Measurements from ENCODE around the gene ATP8A1.
"Not testable (repeated sequence)": the region's sequence is repeated elsewhere in the genome, so short reads cannot be mapped to it uniquely, and the experiment has no call there.

The ATP8A1 gene

DNA sequence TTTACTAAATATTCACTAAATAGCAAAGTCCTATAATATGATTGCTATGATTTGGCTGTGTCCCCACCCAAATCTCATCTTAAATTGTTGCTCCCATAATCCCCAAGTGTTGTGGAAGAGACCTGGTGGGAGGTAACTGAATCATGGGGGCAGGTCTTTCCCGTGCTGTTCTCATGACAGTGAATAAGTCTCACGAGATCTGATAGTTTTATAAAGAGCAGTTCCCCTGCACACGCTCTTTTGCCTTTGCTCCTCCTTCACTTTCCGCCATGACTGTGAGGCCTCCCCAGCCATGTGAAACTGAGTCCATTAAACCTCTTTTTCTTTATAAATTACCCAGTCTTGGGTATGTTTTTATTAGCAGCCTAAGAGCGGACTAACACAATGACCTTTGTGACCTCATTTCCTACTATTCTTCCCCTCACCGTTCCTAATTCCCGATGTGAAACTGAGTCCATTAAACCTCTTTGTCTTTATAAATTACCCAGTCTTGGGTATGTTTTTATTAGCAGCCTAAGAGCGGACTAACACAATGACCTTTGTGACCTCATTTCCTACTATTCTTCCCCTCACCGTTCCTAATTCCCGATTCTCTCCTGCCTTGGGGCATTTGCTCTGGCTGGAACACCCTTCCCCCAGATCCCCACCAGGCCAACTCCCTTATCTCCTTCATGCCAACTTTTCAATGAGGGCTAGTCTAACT is 4.2 kb downstream of the ATP8A1 start:
- DNase-seq: not testable (repeated sequence)

DNA sequence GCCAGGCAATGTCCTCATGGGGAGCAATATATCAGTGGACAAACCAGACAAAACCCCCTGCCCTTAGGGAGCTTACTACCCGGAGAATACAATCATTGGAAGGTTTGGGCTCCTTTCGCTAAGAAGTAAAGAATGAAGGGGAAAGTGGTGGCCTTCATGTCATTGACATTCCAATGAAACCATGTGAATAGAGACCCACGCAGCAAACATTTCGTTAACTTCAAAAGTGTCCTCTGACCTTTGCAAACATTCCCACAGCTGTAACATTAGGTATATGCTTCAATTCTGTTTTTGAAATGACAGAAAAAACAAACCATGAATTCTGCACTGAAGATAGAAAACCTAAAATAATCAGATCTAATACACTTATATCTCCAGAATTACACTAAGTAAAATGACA is 7.0 kb downstream of the ATP8A1 start:
- no peak for DNase-seq

DNA sequence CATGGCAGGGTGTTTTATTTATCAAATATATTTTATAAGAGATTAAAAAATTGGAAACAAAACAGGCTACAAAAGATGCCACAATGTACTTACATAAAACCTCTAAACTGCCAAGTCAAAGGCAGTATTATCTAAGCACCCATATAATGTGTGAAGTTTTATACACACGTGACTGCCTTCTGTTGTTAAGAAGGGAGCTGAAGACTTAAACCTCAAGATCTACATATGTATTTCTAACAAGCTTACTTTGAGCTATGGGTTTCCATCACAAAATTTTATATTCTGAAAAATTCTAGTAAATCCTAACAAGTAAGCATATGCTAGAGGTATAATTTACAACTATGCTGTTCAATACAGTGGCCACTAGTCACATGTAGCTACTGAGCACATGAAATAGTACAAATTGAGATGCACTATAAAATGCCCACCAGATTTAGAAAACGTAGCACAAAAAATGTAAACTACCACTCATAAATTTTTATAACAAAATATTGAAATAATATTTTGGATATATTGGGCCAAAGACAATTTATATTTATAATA is 9.8 kb downstream of the ATP8A1 start:
- no peak for DNase-seq

DNA sequence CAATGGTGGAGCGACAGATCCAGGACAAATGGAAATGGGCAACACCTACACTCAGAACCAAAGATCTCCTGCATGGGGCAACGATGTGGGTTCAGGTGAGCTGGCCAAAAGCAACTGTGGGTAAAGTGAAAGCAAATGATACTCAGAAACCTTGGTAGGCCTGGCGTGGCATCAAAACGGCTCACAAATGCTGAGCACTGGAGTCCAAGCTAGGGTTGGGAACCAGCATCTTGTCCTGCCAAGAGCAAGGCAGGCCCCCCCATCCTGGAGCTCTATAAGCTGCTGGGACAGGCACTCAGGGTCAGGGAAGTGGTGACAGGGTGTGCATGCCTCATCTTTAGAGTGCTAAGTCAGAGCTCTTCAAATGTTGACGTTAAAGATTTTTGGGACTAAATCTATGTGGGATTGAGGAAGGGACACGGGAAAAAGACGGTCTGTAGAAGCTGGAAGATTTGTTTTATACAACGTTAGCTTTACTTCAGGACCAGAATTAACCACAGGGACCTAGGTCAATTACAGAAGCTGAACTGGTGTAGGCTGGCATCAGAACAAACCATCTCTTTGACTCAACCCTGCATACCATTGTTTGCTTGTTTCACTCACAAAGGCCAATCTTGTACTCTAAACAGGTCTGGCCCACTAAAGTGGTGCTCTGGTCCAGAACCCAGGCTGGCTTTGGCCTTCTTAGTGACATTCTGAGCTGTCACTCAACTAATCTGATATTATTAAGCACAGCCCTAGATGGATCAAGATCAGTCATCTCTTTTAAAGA is 10.7 kb downstream of the ATP8A1 start:
- DNase-seq: peak in 5 of 58 donors; percentile 5 to 27 (median 17)

DNA sequence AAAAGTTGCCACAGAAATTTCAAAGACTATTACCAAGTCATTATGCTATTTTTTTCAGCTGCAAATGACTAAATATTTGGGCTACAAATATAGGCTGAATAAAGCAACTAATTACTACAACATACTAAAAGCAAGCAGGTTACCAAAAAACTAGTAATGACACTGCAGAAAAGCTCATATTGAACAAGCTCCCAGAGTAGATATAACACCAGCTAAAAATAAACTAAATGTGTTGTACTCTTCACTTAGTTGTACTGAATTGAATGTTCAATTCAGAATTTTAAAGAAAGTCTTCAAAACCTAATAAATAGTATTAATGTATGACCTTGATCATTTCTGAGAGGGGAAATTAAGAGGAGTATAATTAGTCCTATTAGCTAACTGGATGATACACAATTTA is 12.0 kb downstream of the ATP8A1 start:
- DNase-seq: no peak

DNA sequence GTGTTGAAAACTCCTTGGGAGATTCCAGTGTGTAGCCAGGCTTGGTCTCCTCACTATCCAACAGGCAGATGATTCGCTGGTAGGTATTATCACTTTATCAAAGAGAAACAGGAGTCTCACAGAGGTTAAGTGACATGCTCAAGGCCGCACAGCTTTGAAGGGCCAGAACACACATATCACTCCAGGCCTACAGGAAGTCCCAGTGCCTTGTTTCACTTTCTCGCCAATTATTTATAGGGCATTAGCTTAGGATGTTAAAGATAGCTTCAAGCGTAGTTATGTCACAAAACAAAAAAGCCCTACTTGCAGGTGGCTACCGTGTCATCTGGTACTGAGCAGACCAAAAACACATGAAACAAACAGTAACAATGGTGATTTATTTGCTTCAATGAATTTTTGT is 13.2 kb downstream of the ATP8A1 start:
- no peak for DNase-seq

DNA sequence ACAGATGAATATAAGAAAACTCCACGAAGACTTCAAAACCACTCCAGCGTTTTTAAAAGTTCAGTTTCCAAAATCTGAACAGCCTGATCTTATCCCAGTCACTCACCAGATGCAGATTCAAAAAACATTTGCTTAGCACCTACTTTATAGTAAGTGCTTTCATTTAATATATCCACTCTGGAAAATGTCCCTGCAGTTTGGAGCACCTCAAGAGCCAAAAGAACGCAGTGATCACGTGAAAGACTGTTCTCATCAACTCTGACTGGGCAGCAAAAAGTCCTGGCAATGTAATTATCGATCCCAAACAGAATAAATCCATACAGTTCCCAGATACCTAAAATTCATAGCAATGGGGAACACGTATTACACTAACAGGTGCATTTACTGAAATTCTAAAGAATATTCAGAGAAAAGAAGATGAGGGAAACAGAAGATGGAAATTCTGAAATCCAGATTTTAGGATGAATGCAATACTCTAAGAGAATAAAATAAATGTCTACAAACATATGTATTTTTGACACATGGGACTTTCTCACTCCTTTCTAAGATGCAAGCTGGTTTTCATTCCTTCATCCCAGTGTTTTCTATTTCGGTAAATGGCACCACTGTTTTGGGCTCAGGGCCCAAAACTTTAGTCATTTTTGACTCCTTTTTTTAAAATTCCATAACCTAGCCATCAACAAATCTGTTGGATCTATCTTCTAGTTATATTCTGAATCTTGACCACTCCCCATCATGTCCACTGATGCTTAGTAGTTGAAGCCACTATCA is 13.9 kb downstream of the ATP8A1 start:
- DNase-seq: no peak

DNA sequence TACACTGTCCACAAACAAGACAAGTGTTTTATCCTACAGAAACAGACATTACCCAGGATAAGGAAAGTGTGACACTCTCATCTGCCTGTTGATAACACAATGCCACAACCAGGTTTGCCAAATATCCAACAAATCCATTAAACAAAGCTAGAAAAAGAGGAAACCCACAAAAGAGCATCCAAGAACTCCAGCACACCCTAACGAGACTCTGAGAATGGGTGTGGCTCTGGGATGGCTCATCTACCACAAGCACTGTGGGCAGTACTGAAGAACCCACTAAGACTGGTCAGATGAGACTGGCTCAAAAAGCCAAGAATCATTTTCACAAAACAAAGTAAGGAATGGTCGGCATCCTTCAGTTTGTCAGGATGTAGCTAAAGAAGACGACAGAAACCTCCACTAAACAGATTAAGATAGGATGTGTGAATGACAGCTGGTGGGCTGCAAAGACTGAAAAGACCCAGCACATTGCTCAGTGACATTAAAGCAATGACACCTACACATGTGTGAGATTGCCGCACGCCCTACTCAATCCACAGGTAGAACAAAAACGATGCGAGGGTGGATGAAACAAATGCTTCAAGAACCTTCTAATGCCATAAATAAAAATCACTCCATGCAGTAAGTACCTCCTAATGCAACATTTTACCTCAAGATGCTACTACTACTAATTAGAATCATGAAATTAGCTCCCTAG is 14.7 kb downstream of the ATP8A1 start:
- no peak for DNase-seq

DNA sequence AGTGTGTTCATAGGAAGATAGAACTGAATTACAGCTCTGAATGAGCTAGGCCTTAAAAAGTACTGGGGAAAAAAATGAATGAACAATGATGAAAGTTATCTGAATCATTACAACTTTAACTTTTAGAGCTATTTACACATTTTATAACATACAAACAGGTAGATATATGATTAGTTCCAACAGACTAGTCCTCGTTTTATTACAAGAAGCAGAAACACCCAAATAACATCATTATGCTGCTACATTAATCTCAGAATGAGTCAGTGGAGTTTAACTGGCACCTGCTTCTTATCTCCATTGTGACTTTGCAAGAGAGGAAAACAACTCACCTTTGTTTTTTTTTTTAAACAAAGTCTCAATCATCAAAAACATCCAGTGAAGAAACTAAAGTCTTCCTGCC is 15.2 kb downstream of the ATP8A1 start:
- no peak for DNase-seq

DNA sequence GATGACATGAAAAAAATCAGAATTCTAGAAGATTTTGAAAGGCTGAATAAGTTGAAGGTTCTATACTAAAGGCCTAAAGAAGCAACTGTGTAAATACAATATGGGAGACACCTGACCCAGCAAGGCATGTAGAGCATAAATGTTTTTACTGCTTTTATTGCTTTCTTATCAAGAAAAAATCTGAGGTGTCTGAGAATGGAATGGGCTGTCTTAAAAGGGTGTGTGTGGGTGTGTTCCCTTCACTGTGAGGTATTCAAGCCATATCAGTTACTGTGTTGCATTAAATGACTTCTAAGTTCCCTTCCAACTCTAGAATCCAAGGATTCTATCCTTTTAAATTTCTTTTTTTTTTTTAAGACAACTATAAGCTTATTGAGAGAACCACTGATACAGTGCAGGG is 15.7 kb downstream of the ATP8A1 start:
- DNase-seq: no peak

DNA sequence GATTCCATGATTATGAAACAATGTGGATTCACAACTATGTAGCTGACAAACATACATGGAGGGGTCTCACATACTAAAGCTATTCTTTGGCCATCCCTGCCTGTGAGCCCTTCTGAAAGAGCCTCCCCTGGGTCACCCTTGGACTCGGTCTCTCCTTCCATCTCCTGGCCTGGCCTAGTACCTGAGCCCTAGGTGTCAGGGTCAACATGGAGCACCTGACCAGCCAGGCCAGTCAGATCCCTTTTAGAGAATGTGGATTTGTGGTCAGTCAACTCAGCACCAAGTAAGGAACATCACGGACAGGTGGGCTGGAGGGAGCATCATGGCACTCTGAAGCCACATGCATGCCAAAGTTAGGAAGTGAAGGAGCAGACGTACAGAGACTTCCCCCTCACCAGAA is 16.3 kb downstream of the ATP8A1 start:
- DNase-seq: no peak

DNA sequence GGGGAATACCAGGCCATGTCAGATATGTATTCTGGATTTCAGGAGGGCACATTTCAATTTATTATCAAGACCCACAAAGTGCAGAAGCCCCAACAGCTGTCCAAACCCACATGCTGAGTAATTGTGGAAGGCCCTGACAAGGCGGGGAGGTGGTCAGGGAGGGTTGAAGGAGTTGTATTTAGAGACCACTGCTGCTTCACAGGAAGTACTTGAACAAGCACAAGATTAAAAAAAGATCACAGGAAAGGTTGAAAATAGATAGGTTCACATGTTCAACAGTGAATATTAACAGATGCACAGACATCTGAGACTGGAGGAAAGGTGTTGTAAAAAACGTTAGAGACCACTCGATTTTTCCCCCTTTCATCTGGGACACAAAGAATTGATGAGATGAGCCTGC is 17.9 kb downstream of the ATP8A1 start:
- no peak for DNase-seq

DNA sequence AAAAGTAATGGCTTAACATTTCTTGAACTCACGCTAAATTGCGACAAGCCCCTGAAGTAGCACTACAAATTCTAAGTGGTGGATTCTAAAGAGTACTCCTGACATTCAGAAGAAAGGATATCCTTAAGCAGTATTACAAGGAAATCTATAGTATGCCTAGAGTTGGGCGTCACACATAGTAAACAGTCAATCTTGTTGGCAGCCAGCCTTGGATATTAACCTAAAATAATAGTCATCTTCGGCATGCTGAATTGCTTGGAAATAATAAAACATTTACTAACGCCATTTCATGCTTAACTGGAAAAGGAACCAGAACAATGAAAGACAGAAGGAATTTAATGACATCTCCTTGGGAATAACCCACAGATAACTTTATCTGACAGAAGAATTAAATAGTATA is 18.6 kb downstream of the ATP8A1 start:
- DNase-seq: no peak

DNA sequence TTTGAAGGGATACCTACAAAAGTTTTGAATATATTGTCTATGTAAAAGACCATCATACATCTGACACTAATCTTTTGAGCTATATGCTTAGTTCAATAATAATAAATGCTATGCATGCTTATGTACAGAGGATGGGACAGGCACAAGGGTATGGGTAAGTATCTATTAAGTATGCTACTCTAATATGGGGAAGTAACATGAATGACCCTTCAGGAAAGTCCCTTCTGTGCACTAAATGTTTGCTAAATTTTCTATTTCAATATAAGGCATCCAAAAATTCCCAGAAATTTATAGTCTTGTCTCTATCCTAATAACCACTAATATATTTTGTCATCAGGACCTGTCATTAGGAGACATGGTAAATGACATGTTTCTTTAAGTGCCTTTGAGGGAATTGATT is 19.0 kb downstream of the ATP8A1 start:
- no peak for DNase-seq

DNA sequence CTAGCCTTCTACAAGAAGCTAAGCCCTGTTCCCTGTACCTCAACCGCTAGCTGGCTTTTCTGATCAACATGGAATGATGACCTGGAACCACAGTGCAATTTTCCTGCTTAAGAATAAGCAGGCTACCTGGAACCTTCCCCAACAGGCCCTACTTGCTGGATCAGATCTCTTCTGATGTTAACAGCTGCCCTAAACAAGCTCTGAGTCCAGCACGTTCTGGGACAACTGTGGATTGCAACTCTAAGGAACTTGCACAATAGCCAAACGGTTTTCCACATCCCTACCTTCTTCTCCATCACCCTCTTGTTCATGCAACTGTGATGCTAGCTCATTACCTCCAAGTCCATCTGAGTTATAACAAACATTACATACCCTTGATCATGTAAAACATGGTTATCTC is 19.8 kb downstream of the ATP8A1 start:
- DNase-seq: no peak

DNA sequence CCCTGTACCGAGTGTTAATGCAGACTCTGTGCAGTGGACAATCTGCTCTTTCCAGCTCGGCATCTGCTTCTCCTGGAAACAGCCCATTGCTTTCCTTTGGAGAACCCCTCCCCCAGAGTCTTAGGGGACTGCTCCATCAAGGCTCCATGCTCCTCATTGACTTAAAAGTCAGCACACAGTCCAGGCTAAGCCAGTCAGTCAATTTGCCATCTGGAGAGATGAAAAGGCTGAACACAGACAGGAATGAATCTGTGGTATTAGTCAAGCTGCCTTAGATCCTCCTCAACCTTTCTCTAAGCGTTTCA is 20.3 kb downstream of the ATP8A1 start:
- DNase-seq: peak in 2 of 58 donors; percentile 11 to 17

DNA sequence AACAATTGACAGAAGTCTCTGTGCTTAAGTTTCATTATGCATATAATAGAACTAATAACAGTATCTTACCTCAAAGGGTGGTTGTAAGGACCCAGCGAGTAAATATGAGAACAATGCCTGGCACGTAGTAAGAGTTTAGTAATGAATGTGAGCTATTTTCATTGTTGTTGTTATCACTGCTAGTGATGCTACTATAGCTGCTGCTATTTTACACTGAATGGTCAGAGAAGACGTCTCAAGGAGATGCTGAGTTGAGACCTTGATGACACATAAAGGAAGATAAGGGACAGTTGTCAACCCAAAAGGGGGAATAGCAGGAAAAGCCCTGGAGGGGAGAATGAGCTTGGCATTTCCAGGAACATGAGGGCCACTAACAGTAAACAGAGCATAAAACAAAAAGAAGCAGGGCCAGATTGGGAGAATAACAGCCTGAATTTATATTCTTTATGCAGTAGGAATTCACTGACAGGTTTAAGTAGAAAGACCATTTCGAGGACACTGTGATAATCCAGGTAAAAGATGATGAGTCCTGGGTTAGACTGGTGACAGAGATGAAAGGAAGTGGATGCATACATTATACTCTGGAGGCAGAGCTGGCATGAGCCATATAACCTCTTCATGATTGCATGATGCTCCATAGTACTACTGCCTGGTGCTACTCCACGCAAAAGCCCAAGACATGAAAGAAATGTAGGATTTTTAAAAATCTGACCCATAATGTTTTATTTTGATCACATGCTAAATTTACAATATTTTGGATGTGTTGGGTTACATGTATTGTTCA is 23.1 kb downstream of the ATP8A1 start:
- DNase-seq: no peak

DNA sequence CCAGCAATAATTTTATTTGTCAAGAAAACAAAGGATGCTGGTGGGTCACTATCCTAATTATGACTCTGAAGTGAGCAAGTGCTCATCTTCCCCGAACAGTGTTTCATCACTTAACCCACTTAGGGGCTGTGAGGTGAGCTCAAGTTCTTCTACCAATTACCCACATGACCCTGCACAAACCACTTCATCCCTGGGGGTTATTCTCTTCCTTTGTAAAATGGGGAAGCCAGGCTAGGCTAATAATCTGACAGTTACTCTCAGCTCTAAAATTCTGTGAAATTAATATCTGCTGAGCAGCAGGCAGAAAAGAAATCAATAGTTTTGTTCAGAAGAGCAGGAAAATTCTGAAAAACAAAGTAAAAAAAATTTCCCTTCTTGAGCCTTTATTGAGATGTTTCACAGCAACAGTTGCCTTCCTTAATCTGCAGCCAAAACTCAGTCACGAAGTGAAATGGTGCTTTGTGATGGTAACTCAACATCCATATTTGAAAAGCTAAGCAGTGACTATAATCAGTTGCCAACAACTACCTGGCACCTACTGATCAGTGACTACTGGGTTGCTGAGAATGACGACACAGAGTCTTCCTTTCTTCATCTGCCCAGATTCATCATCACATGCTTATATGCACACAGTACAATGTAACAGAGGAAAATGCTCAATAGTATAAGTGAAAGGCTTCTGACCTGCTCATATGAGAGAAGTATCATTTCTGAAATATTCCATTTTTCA is 24.1 kb downstream of the ATP8A1 start:
- peak in 2 of 58 donors; percentile 15 to 48 for DNase-seq

DNA sequence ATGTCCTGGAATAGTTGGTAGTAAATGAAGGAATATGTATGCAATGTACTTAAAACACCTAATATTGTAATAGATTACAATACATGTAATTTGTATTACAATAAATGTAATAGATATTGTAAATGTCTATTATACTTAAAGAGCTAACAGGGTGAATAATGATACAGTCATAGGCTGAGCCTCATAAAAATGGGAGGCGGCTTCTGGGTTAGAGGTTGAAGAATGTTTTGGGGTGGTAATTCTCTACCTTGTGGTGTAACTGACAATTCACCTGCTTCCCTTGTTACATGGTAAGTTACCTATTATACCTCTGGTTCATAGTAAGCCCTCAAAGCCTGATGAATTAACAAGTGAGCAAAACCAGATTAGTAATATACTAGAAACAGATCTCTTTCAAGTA is 26.0 kb downstream of the ATP8A1 start:
- no peak for DNase-seq

DNA sequence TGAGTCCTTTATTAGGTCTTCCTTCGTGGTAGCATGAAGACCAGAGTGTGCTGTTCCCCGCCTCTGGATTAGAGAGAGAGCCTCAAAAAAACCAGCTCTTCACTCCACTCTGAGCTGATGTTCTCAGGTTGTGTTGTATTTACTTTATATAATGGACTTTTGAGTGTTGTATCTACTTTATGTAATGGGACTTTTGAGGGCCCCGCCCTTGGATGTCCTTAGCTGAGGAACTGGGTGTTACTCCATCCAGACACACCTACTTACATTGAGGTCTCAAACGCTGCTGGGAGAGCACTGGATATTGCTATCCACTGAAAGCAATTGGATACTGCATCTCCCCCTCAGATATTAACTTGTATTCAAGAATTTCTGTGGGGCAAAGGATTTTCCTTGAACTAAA is 28.2 kb downstream of the ATP8A1 start:
- no peak for DNase-seq
